ENCODE data around the gene HGFAC.
"Not testable (repeated sequence)": the region's sequence is repeated elsewhere in the genome, so short reads cannot be mapped to it uniquely, and the experiment has no call there.

The HGFAC gene

GRCh38 chr4:3444351-3445110 is 2.8 kb downstream of the HGFAC start:
- DNase-seq = no peak

- DNase-seq = no peak
Measured at GRCh38 chr4:3445111-3445820, 3.5 kb downstream of the HGFAC start.

GRCh38 chr4:3445829-3446545 is 4.2 kb downstream of the HGFAC start:
- no peak for DNase-seq

- no peak for DNase-seq
Measured at GRCh38 chr4:3446631-3447320, 5.0 kb downstream of the HGFAC start.

GRCh38 chr4:3447431-3448395 is 5.9 kb downstream of the HGFAC start:
- DNase-seq = no peak

DNA sequence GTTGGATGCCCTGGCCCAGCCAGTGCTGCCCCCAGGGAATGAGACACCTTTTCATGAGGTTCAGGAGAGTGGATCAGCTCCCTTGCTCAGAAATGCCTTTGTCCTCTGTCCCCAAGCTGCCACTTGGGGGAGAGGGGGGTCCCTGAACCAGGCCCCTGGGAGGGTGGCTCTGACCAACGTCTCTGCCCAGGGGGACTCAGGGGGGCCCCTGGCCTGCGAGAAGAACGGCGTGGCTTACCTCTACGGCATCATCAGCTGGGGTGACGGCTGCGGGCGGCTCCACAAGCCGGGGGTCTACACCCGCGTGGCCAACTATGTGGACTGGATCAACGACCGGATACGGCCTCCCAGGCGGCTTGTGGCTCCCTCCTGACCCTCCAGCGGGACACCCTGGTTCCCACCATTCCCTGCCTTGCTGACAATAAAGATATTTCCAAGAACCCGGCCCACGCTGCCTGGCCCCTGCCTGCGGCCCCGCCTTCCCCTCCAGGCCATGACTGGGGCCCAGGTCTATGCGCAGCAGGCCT is 7.3 kb downstream of the HGFAC start:
- no peak for DNase-seq

DNA sequence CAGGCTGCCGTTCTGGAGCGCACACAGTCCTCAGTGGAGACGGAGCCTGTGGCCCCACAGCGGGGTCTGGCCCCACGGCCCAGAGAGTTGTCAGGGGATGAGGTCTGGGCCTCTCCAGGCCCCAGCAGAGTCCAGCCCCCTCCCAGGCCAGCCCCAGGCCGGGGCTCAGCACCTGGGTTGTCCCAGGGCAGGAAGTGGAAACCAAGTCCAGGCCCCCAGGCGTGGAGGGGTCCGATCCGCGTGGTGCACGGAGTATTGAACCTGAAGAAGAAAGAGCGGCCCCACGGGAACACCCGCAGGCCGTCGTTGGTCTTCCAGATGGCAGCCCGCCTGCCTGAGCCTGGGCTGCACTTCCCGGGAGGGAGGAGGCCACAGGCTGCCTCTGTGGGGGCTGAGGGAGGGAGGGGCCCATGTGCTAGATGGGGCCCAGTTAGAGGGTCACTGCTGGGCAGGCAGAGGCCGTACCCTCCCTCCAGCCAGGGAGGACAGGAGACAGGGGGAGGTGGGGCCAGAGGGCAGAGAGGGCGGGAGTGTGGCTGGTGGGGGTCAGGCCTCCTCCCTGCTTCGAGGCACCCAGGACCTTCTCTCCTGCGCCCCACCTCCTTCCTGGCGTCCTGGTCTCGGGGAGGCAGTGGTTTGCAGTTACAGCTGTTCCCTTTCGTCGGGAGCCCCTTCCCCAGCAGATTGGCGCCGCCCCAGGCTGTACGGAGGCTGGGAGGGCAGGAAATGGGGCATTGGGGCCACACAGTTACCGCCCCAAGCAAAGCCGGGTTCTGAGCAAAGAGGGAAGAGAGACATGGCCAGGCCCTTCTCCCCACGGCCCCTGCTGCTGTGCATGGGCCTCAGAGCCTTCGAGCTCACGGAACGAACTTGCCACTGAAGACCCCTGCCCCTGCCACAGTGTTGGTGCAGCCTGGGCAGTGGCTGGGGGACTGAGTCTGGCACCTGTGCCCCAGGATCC is 8.1 kb downstream of the HGFAC start:
- no peak for DNase-seq

DNA sequence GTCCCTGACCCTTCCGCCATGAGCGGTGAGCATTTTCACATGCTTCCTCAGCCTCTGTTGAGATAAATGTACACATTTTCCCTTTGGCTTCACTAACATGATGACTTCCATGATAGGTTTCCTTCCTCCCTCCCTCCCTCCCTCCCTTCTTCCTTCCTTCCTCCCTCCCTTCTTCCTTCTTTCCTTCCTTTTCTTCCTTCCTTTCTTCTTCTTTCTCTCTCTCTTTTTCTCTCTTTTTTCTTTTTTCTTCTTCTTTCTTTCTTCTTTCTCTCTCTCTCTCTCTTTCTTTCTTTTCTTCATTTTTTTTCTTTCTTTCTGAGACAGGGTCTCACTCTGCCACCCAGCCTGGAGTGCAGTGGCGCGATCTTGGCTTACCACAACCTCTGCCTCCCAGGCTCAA is 8.9 kb downstream of the HGFAC start:
- DNase-seq = no peak

DNA sequence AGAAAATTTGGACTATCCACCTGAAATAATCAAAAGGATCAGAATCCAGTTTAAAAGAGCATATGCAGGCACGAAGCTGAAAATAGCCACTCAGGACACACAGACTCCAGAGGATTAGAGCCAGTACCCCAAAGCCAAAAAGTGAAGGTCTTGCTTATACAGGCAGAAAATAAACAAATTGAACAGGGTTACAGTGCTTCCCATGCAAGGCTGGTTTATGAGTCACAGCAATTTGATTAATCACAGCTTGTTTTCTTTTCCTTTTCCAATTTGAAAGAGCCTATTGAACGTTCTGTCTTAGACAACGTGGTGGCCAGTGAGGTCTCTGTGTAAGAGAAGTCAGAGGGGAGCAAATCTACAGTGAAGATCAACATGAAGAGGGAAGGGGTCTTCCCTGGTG is 10.2 kb downstream of the HGFAC start:
- no peak for DNase-seq

- DNase-seq = no peak
Measured at GRCh38 chr4:3452376-3452775, 10.6 kb downstream of the HGFAC start.

GRCh38 chr4:3455596-3455995 is 13.8 kb downstream of the HGFAC start:
- not testable (repeated sequence) for DNase-seq

DNA sequence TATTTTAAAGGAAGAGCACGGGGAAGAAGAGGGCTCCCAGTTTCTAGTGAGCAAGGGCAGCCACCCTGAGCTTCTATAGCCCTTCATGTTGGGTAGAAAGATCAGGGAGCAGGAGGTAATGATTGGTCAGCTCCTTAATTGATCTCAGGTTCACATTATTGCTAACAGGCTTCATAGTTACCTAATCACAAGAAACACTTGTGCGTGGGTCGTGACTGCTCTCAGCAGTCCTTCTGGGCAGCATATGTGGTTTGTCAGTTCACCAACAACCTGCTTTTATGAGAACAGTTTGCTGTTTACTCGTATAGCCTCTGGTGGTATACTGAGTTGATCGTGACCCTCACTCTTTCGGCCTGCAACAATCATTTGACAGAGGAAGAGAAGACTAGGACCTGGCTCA is 16.6 kb downstream of the HGFAC start:
- no peak for DNase-seq

GRCh38 chr4:3459156-3459555 is 17.4 kb downstream of the HGFAC start:
- not testable (repeated sequence) for DNase-seq

DNA sequence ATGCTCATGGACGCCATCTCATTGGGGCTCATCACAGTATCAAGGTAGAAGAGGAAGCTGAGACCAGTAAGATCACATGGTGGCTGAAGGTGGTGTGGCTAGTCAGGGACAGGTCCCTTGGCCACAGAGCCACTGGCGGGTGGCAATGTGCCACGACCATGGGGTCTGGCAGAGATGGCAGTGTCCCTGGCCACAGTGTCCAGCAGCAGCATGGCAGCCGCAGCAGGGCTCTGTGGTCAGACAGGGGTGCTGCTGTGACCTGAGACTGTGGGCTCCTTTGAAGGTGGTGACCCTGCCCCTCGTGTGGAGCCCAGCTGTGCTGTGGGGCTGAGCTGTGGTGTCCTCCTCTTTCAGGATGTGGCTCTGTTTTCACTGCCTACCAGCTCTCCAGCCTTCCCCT is 19.2 kb downstream of the HGFAC start:
- no peak for DNase-seq

DNA sequence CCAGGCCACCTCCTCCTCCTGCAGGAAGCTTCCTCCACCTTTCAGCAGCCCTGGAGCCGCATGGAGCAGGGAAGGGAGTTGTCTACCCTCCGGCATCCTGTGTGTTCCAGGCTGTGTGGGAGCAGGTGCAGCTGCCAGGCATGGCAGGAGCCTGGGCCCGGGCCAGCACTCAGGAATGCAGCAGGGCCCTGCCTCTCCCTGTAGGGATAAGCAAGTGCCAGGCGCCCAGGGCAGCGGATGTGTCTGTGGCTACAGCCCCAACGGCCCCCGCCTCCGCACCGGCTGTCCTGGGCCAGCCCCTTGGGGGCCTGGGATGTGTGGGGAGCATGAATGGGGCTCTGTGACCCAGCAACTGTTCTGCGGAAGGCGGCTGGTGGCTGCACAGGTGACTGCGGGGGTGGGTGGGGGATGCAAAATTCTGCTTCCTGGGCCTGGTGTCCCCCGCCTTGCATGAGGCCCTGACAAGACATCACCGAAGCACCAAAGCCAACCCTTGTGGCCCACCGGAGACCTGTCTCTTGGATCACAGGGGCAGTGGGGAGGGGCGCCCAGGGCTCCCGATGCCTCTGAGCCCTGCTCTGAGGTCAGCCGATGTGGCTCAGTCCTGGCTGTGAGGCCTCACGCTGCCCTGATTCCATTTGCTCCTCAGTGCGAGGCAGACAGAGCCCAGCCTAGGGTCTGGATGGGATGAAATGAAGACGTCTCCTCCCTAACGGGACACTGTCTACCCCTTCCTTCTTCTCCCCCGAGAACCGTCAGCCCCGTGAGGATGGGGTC is 19.9 kb downstream of the HGFAC start:
- DNase-seq = no peak

GRCh38 chr4:3462321-3462789 is 20.6 kb downstream of the HGFAC start:
- no peak for DNase-seq

GRCh38 chr4:3462790-3463415 is 21.1 kb downstream of the HGFAC start, which contains the start of gene DOK7:
Gene DOK7, plus strand, starts transcription at chr4:3463306. Its CDS starts 70 bp downstream, at chr4:3463376.
- no peak for DNase-seq

DNA sequence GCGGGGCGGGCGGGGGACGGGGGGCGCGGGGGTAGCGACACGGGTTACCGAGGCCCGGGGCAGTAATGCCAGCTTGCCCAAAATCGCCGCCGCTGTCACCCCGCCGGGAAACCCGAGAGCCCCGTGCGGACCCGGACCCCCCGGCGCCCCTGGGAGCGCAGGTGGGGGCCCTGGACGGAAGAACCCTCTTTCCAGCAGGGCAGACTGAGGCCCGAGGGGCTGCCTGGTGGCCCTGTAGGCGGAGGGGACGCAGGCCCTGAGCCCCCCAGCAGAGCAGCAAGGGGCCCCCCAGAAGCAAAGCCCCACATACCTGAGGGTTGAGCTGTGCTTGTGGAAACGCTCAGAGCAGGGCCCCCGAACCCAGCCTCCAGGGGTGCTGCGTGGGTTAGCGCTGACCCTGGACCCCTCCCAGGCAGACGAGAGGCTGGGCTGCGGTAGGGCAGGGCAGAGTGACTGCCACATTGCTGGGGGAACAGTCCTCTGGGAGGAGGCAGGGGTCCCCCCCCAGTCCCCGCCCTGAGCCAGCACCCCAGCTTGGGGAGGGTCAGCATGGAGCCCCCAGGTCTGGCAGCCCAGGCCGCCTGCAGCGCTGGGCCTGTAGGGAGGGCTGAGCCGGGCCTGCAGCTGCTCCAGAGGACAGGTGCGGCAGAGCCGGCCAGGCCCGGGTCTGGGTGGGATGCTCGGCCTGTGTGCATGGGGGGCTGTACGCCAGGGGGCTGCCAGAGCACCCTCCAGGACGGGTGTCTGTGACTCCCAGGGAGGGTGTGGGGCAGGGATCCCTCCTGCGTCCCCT is 22.0 kb downstream of the HGFAC start:
- DNase-seq = no peak

Data from activated naive CD4-positive, alpha-beta T cell (primary cell).